WTC11 (cell line): ENCODE results near the gene NGLY1. TPM values are rescaled to one million over a fixed set of nuclear protein-coding genes. Genes with fewer than 3 reads are reported as not detected.

Experiments used
- ATAC-seq: fragments of 200-7000 bp; cut with Tn5 transposase; 2 replicates; pipeline ENCODE4 v1.10.0; 2021; ENCODE audit warnings: mild to moderate bottlenecking, moderate library complexity
- CTCF ChIA-PET: fragments of 300-600 bp; sonication (Branson Sonifier 250); formaldehyde crosslinking; loops from one replicate; lab custom pipeline; 2021; ENCODE audit warnings: antibody characterized with exemption; lab: Charles Lee
- POLR2A ChIA-PET: fragments of 350-600 bp; sonication (Branson Sonifier 250); formaldehyde crosslinking; loops from one replicate; lab custom pipeline; 2021; ENCODE audit warnings: antibody characterized with exemption; lab: Charles Lee
- DNase-seq: peaks from one replicate; pipeline ENCODE4 v3.0.0; 2021; ENCODE audit warnings: low spot score
- H3K27ac Mint-ChIP-seq: 2 replicates; pipeline ENCODE4 v1.8.0; 2021; ENCODE audit warnings: mixed read lengths
- H3K27me3 Mint-ChIP-seq: 2 replicates; pipeline ENCODE4 v1.8.0; 2021; ENCODE audit warnings: low read depth, mild to moderate bottlenecking, moderate library complexity, mixed read lengths
- H3K36me3 Mint-ChIP-seq: 2 replicates; pipeline ENCODE4 v1.8.0; 2021; ENCODE audit warnings: mixed read lengths
- H3K4me1 Mint-ChIP-seq: 2 replicates; pipeline ENCODE4 v1.8.0; 2022; ENCODE audit warnings: mixed read lengths
- H3K4me3 Mint-ChIP-seq: 2 replicates; pipeline ENCODE4 v1.8.0; 2021; ENCODE audit warnings: mild to moderate bottlenecking, moderate library complexity, mixed read lengths
- H3K9me3 Mint-ChIP-seq: 2 replicates; pipeline ENCODE4 v1.8.0; 2021; ENCODE audit warnings: mixed read lengths
- CBFB ChIP-seq: sonication (generic); formaldehyde crosslinking; IDR thresholded peaks from 2 replicates; pipeline ENCODE4 v1.8.1; 2022; ENCODE audit warnings: mild to moderate bottlenecking, low read depth, missing genetic modification reagents
- CREM ChIP-seq: sonication (generic); formaldehyde crosslinking; IDR thresholded peaks from 2 replicates; pipeline ENCODE4 v1.8.1; 2022; ENCODE audit warnings: mild to moderate bottlenecking, missing genetic modification reagents, moderate library complexity
- E2F5 ChIP-seq: sonication (generic); formaldehyde crosslinking; IDR thresholded peaks from 2 replicates; pipeline ENCODE4 v1.8.1; 2022; ENCODE audit warnings: mild to moderate bottlenecking, moderate library complexity, missing genetic modification reagents
- ESRRA ChIP-seq: sonication (generic); formaldehyde crosslinking; IDR thresholded peaks from 2 replicates; pipeline ENCODE4 v1.8.1; 2022; ENCODE audit warnings: mild to moderate bottlenecking, missing genetic modification reagents, borderline replicate concordance
- GABPB1 ChIP-seq: sonication (generic); formaldehyde crosslinking; IDR thresholded peaks from 2 replicates; pipeline ENCODE4 v1.8.1; 2023; ENCODE audit warnings: mild to moderate bottlenecking, missing genetic modification reagents
- NR2C2 ChIP-seq: sonication (generic); formaldehyde crosslinking; IDR thresholded peaks from 2 replicates; pipeline ENCODE4 v1.8.0; 2022; ENCODE audit warnings: mild to moderate bottlenecking, missing genetic modification reagents
- OVOL2 ChIP-seq: fragments of 250-450 bp; sonication (Bioruptor Pico); IDR thresholded peaks from 2 replicates; pipeline ENCODE4 v1.9.0; 2021; ENCODE audit warnings: mild to moderate bottlenecking, borderline replicate concordance
- PRRX2 ChIP-seq: fragments of 250-450 bp; sonication (Bioruptor Pico); IDR thresholded peaks from 2 replicates; pipeline ENCODE4 v1.8.0; 2021; ENCODE audit warnings: mild to moderate bottlenecking
- RORB ChIP-seq: fragments of 250-450 bp; sonication (Bioruptor Pico); IDR thresholded peaks from 2 replicates; pipeline ENCODE4 v1.9.0; 2021; ENCODE audit warnings: mild to moderate bottlenecking
- TCF7 ChIP-seq: sonication (generic); formaldehyde crosslinking; IDR thresholded peaks from 2 replicates; pipeline ENCODE4 v1.8.0; 2022; ENCODE audit warnings: mild to moderate bottlenecking, low read depth, missing genetic modification reagents, moderate library complexity
- ZNF121 ChIP-seq: sonication (generic); formaldehyde crosslinking; IDR thresholded peaks from 2 replicates; pipeline ENCODE4 v1.8.0; 2023; ENCODE audit warnings: missing genetic modification reagents
- ZNF219 ChIP-seq: sonication (generic); formaldehyde crosslinking; IDR thresholded peaks from 2 replicates; pipeline ENCODE4 v1.8.0; 2023; ENCODE audit warnings: missing genetic modification reagents, mild to moderate bottlenecking, borderline replicate concordance
- ZNF232 ChIP-seq: sonication (generic); formaldehyde crosslinking; IDR thresholded peaks from 2 replicates; pipeline ENCODE4 v1.8.0; 2022; ENCODE audit warnings: mild to moderate bottlenecking, missing genetic modification reagents
- ZNF263 ChIP-seq: sonication (generic); formaldehyde crosslinking; IDR thresholded peaks from 2 replicates; pipeline ENCODE4 v1.8.1; 2022; ENCODE audit warnings: low read depth, mild to moderate bottlenecking, moderate library complexity, missing genetic modification reagents
- total RNA-seq: library from RNA; stranded (reverse); gene quantifications from 3 replicates; pipeline ENCODE4 v1.2.3, GENCODE V29; 2021
- TF ChIP-seq, protein P1 (sequence below): sonication (generic); formaldehyde crosslinking; IDR thresholded peaks from 2 replicates; pipeline ENCODE4 v1.8.1; 2023; ENCODE audit warnings: mild to moderate bottlenecking, missing genetic modification reagents
- TF ChIP-seq, protein P2 (sequence below): sonication (generic); formaldehyde crosslinking; IDR thresholded peaks from 2 replicates; pipeline ENCODE4 v1.8.0; 2022; ENCODE audit warnings: mild to moderate bottlenecking, missing genetic modification reagents
- TF ChIP-seq, protein P3 (sequence below): fragments of 200-600 bp; IDR thresholded peaks from 2 replicates; pipeline ENCODE4 v1.8.0; 2022; ENCODE audit warnings: antibody characterized with exemption
- TF ChIP-seq, protein P4 (sequence below): sonication (generic); formaldehyde crosslinking; IDR thresholded peaks from 2 replicates; pipeline ENCODE4 v1.8.0; 2022; ENCODE audit warnings: mild to moderate bottlenecking, missing genetic modification reagents
- TF ChIP-seq, protein P5 (sequence below): sonication (generic); formaldehyde crosslinking; IDR thresholded peaks from 2 replicates; pipeline ENCODE4 v1.8.0; 2023; ENCODE audit warnings: missing genetic modification reagents, mild to moderate bottlenecking, borderline replicate concordance
- TF ChIP-seq, protein P6 (sequence below): sonication (generic); formaldehyde crosslinking; conservative IDR thresholded peaks from 2 replicates; pipeline ENCODE4 v1.8.1; 2023; ENCODE audit warnings: mild to moderate bottlenecking, low read depth, missing genetic modification reagents, moderate library complexity

NGLY1 gene
- total RNA-seq, 1 experiment from 2014 or later: 20.6 TPM

DNA sequence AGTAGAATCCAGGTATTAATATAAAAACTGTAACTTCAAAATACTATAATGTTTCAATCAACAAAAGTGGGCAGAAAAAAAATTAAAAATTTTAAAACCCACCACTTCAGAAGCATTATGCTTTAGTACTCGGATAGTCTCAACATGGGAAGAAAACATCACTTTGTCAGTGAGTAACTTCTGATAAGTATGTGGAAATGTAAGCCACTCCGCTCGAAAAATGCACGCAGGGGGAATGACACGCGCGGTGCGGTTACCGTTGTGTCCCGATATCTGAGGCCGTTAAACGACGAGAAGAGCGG lies 656 bp downstream of the NGLY1 start:
- Mint-ChIP-seq H3K36me3 (peaks cover 8% of the 10 kb centered on the region), H3K4me1 (peaks cover 38% of the 10 kb centered on the region), H3K4me3 (peak overlapping the region; percentile 83), H3K9me3 (no peaks in the 10 kb centered on the region), H3K27ac (no peak overlapping the region), H3K27me3 (peaks cover 7% of the 10 kb centered on the region)
- ChIA-PET CTCF (interaction anchor here (1.3 to 1.9 kb wide), 2 partner anchors 74 to 335 kb away, joined by 4 to 9 read pairs; no protein-coding TSS in a partner anchor), POLR2A (interaction anchor here (0.8 to 2.0 kb wide), 7 partner anchors 28 to 134 kb away, joined by 3 to 8 read pairs (median 4); no protein-coding TSS in a partner anchor)
- ATAC-seq: no peak
- TF ChIP-seq, protein P1, sequence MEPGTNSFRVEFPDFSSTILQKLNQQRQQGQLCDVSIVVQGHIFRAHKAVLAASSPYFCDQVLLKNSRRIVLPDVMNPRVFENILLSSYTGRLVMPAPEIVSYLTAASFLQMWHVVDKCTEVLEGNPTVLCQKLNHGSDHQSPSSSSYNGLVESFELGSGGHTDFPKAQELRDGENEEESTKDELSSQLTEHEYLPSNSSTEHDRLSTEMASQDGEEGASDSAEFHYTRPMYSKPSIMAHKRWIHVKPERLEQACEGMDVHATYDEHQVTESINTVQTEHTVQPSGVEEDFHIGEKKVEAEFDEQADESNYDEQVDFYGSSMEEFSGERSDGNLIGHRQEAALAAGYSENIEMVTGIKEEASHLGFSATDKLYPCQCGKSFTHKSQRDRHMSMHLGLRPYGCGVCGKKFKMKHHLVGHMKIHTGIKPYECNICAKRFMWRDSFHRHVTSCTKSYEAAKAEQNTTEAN (CRISPR knock-in tag): no peak
- TF ChIP-seq, protein P2, sequence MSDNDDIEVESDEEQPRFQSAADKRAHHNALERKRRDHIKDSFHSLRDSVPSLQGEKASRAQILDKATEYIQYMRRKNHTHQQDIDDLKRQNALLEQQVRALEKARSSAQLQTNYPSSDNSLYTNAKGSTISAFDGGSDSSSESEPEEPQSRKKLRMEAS (CRISPR knock-in tag): no peak
- TF ChIP-seq E2F5 (CRISPR knock-in tag) (no peak), NR2C2 (CRISPR knock-in tag) (no peak), ZNF232 (CRISPR knock-in tag) (no peak), CBFB (CRISPR knock-in tag) (no peak), ZNF263 (CRISPR knock-in tag) (no peak), TCF7 (CRISPR knock-in tag) (no peak), GABPB1 (CRISPR knock-in tag) (no peak), PRRX2 (CRISPR knock-in tag) (no peak), CREM (no peak), ESRRA (CRISPR knock-in tag) (no peak), ZNF219 (CRISPR knock-in tag) (no peak), ZNF121 (CRISPR knock-in tag) (no peak), OVOL2 (CRISPR knock-in tag) (no peak), RORB (no peak)
- TF ChIP-seq, protein P3, sequence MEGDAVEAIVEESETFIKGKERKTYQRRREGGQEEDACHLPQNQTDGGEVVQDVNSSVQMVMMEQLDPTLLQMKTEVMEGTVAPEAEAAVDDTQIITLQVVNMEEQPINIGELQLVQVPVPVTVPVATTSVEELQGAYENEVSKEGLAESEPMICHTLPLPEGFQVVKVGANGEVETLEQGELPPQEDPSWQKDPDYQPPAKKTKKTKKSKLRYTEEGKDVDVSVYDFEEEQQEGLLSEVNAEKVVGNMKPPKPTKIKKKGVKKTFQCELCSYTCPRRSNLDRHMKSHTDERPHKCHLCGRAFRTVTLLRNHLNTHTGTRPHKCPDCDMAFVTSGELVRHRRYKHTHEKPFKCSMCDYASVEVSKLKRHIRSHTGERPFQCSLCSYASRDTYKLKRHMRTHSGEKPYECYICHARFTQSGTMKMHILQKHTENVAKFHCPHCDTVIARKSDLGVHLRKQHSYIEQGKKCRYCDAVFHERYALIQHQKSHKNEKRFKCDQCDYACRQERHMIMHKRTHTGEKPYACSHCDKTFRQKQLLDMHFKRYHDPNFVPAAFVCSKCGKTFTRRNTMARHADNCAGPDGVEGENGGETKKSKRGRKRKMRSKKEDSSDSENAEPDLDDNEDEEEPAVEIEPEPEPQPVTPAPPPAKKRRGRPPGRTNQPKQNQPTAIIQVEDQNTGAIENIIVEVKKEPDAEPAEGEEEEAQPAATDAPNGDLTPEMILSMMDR: no peak
- TF ChIP-seq, protein P4, sequence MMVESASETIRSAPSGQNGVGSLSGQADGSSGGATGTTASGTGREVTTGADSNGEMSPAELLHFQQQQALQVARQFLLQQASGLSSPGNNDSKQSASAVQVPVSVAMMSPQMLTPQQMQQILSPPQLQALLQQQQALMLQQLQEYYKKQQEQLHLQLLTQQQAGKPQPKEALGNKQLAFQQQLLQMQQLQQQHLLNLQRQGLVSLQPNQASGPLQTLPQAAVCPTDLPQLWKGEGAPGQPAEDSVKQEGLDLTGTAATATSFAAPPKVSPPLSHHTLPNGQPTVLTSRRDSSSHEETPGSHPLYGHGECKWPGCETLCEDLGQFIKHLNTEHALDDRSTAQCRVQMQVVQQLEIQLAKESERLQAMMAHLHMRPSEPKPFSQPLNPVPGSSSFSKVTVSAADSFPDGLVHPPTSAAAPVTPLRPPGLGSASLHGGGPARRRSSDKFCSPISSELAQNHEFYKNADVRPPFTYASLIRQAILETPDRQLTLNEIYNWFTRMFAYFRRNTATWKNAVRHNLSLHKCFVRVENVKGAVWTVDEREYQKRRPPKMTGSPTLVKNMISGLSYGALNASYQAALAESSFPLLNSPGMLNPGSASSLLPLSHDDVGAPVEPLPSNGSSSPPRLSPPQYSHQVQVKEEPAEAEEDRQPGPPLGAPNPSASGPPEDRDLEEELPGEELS (CRISPR knock-in tag): no peak
- TF ChIP-seq, protein P5, sequence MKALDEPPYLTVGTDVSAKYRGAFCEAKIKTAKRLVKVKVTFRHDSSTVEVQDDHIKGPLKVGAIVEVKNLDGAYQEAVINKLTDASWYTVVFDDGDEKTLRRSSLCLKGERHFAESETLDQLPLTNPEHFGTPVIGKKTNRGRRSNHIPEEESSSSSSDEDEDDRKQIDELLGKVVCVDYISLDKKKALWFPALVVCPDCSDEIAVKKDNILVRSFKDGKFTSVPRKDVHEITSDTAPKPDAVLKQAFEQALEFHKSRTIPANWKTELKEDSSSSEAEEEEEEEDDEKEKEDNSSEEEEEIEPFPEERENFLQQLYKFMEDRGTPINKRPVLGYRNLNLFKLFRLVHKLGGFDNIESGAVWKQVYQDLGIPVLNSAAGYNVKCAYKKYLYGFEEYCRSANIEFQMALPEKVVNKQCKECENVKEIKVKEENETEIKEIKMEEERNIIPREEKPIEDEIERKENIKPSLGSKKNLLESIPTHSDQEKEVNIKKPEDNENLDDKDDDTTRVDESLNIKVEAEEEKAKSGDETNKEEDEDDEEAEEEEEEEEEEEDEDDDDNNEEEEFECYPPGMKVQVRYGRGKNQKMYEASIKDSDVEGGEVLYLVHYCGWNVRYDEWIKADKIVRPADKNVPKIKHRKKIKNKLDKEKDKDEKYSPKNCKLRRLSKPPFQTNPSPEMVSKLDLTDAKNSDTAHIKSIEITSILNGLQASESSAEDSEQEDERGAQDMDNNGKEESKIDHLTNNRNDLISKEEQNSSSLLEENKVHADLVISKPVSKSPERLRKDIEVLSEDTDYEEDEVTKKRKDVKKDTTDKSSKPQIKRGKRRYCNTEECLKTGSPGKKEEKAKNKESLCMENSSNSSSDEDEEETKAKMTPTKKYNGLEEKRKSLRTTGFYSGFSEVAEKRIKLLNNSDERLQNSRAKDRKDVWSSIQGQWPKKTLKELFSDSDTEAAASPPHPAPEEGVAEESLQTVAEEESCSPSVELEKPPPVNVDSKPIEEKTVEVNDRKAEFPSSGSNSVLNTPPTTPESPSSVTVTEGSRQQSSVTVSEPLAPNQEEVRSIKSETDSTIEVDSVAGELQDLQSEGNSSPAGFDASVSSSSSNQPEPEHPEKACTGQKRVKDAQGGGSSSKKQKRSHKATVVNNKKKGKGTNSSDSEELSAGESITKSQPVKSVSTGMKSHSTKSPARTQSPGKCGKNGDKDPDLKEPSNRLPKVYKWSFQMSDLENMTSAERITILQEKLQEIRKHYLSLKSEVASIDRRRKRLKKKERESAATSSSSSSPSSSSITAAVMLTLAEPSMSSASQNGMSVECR (CRISPR knock-in tag): no peak
- TF ChIP-seq, protein P6, sequence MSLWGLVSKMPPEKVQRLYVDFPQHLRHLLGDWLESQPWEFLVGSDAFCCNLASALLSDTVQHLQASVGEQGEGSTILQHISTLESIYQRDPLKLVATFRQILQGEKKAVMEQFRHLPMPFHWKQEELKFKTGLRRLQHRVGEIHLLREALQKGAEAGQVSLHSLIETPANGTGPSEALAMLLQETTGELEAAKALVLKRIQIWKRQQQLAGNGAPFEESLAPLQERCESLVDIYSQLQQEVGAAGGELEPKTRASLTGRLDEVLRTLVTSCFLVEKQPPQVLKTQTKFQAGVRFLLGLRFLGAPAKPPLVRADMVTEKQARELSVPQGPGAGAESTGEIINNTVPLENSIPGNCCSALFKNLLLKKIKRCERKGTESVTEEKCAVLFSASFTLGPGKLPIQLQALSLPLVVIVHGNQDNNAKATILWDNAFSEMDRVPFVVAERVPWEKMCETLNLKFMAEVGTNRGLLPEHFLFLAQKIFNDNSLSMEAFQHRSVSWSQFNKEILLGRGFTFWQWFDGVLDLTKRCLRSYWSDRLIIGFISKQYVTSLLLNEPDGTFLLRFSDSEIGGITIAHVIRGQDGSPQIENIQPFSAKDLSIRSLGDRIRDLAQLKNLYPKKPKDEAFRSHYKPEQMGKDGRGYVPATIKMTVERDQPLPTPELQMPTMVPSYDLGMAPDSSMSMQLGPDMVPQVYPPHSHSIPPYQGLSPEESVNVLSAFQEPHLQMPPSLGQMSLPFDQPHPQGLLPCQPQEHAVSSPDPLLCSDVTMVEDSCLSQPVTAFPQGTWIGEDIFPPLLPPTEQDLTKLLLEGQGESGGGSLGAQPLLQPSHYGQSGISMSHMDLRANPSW (CRISPR knock-in tag): no peak
- no peak for DNase-seq
